ENCODE data around the gene PCP4L1.

PCP4L1 gene

DNA sequence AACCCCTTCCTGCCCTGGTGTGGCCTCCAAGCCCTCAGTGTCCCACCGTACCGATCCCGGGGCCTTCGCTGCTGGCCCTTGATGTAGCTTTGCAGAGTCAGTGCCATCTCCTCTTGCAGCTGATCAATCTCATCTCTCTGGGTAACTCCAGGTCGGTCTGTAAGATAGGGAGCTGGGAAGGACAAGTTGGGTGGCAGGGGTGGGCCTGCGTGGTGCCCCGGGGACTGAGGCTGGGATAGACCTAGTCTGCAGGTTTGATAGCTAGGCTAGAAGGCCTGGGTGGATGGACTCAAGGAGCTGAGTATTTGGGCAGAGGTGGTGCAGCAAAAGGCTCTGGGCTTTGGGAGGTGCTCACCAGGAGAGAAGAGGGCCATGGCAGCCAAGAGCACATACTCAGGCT is 27.8 kb upstream of the PCP4L1 start:
- H4K20me1 ChIP-seq (ENCODE audit: insufficient read depth, low read length), result no peaks in the 10 kb centered on the region
- peaks cover 13% of the 10 kb centered on the region for H3K4me1 ChIP-seq (ENCODE audit: low read length)
- no peak for DNase-seq
- H3F3A ChIP-seq (ENCODE audit: insufficient read depth, low read length), result peaks cover 11% of the 10 kb centered on the region
- peaks cover 27% of the 10 kb centered on the region for H3K79me2 ChIP-seq (ENCODE audit: low read length)
- H3K4me3 ChIP-seq (ENCODE audit: low read length), result no peak overlapping the region
- H3K27me3 ChIP-seq (replicated peaks; ENCODE audit: insufficient read depth, low read length), result no peaks in the 10 kb centered on the region
- H3K4me2 ChIP-seq (ENCODE audit: low read depth, low read length), result no peak overlapping the region
- TF ChIP-seq, protein P1, sequence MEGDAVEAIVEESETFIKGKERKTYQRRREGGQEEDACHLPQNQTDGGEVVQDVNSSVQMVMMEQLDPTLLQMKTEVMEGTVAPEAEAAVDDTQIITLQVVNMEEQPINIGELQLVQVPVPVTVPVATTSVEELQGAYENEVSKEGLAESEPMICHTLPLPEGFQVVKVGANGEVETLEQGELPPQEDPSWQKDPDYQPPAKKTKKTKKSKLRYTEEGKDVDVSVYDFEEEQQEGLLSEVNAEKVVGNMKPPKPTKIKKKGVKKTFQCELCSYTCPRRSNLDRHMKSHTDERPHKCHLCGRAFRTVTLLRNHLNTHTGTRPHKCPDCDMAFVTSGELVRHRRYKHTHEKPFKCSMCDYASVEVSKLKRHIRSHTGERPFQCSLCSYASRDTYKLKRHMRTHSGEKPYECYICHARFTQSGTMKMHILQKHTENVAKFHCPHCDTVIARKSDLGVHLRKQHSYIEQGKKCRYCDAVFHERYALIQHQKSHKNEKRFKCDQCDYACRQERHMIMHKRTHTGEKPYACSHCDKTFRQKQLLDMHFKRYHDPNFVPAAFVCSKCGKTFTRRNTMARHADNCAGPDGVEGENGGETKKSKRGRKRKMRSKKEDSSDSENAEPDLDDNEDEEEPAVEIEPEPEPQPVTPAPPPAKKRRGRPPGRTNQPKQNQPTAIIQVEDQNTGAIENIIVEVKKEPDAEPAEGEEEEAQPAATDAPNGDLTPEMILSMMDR (IDR thresholded peaks at IDR 0.05; ENCODE audit: low read length), result no peak
- no peak for TF ChIP-seq EZH2phosphoT487 (IDR thresholded peaks at IDR 0.05; ENCODE audit: low read length)
- no peak for TF ChIP-seq EZH2 (optimal IDR thresholded peaks at IDR 0.05; ENCODE audit: low read depth, low read length)
- no peaks in the 10 kb centered on the region for H3K9me2 ChIP-seq (replicated peaks; ENCODE audit: insufficient read depth, low read length)
- no peak overlapping the region for H2AFZ ChIP-seq (ENCODE audit: low read length)
- no peak overlapping the region for H3K27ac ChIP-seq (ENCODE audit: low read length)
- no peaks in the 10 kb centered on the region for H3K9me3 ChIP-seq (replicated peaks; ENCODE audit: insufficient read depth, low read length)
- H3K36me3 ChIP-seq (replicated peaks; ENCODE audit: insufficient read depth, low read length), result 0 out of 2 replicates have a peak, but pooled peaks cover 5% of the 10 kb centered on the region
- H3K9ac ChIP-seq (ENCODE audit: low read length), result no peak overlapping the region

DNA sequence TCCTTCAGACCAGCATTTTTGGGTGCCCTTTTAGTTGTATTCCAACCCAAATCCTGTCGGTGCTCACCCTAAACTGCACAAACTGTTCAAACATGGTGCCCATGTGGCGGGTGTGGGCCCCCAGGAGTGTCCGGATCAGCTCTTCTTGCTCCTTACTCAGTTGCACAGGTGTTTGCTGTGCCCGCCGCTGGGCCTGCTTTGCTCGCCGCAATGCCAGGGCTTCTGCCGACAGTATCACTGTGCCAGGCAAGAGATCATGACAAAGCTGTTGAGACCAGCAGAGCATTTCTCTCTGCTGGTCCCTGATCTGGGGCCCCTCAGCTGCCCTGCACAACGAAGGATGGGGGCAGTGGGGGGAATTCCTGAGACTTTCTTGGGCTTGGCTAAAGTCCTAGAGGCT is 25.4 kb upstream of the PCP4L1 start:
- Histone ChIP-seq H3K4me3 (ENCODE audit: low read length) (no peak overlapping the region), H3K9ac (ENCODE audit: low read length) (no peak overlapping the region), H3K79me2 (ENCODE audit: low read length) (peaks cover 6% of the 10 kb centered on the region; the same call in 1 of the 2 replicates), H3K27ac (ENCODE audit: low read length) (no peak overlapping the region), H3K36me3 (replicated peaks; ENCODE audit: insufficient read depth, low read length) (0 out of 2 replicates have a peak, but pooled peaks cover 5% of the 10 kb centered on the region), H4K20me1 (ENCODE audit: insufficient read depth, low read length) (no peaks in the 10 kb centered on the region), H3F3A (ENCODE audit: insufficient read depth, low read length) (no peaks in the 10 kb centered on the region), H3K4me1 (ENCODE audit: low read length) (peaks cover under 1% of the 10 kb centered on the region; the same call in 1 of the 2 replicates), H2AFZ (ENCODE audit: low read length) (no peak overlapping the region), H3K27me3 (replicated peaks; ENCODE audit: insufficient read depth, low read length) (no peaks in the 10 kb centered on the region), H3K4me2 (ENCODE audit: low read depth, low read length) (no peak overlapping the region), H3K9me3 (replicated peaks; ENCODE audit: insufficient read depth, low read length) (no peaks in the 10 kb centered on the region), H3K9me2 (replicated peaks; ENCODE audit: insufficient read depth, low read length) (no peaks in the 10 kb centered on the region)
- TF ChIP-seq, protein P1 (IDR thresholded peaks at IDR 0.05; ENCODE audit: low read length), result no peak
- TF ChIP-seq EZH2 (optimal IDR thresholded peaks at IDR 0.05; ENCODE audit: low read depth, low read length) (no peak), EZH2phosphoT487 (IDR thresholded peaks at IDR 0.05; ENCODE audit: low read length) (no peak)
- no peak for DNase-seq

DNA sequence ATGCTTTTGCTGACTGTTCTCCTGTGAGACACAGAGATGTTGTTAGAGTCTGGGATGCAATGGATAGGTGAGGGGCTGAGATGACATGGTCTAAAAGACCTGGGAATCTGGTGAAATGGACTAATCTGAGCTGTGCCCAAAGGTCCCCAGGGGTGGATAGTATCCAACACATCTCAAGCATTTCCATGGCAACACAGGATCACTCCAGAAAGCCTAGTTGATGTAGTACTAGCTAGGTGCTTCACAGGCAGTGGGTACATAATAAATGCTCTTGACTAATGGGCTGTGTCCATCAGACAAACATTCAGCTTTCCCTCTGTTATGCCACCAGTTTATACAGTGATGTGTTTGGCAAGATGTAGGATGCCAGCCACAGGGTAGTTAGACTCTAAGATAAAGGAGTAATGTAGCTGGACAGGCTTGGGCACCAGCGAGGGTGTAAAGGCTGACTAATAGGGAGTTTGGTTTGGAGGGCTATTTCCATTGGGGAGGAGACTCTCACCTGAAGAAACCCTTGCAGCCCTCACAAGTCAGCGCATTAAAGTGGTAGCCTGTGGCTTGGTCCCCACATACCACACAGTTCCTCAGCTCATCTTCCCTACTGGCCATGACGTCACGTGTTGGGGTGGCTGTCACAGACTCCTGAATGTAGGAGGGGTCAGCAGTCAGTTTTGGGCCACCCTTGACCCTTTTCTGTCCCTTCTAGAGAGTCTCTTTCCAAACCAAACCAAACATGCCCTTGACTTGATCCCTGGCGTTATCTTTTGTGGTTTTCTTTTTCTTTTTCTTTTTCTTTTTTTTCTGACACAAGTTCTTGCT is 22.4 kb upstream of the PCP4L1 start:
- no peaks in the 10 kb centered on the region for H3F3A ChIP-seq (ENCODE audit: insufficient read depth, low read length)
- no peak for DNase-seq
- no peaks in the 10 kb centered on the region for H3K79me2 ChIP-seq (ENCODE audit: low read length)
- no peak overlapping the region for H3K4me3 ChIP-seq (ENCODE audit: low read length)
- no peaks in the 10 kb centered on the region for H4K20me1 ChIP-seq (ENCODE audit: insufficient read depth, low read length)
- H3K27me3 ChIP-seq (replicated peaks; ENCODE audit: insufficient read depth, low read length), result no peaks in the 10 kb centered on the region
- no peaks in the 10 kb centered on the region for H3K36me3 ChIP-seq (replicated peaks; ENCODE audit: insufficient read depth, low read length)
- H3K9me2 ChIP-seq (replicated peaks; ENCODE audit: insufficient read depth, low read length), result no peaks in the 10 kb centered on the region
- no peak overlapping the region for H2AFZ ChIP-seq (ENCODE audit: low read length)
- no peak overlapping the region for H3K4me2 ChIP-seq (ENCODE audit: low read depth, low read length)
- no peak overlapping the region for H3K27ac ChIP-seq (ENCODE audit: low read length)
- H3K9me3 ChIP-seq (replicated peaks; ENCODE audit: insufficient read depth, low read length), result no peaks in the 10 kb centered on the region
- H3K4me1 ChIP-seq (ENCODE audit: low read length), result no peaks in the 10 kb centered on the region
- TF ChIP-seq EZH2 (optimal IDR thresholded peaks at IDR 0.05; ENCODE audit: low read depth, low read length), result no peak
- TF ChIP-seq, protein P1 (IDR thresholded peaks at IDR 0.05; ENCODE audit: low read length), result no peak
- no peak for TF ChIP-seq EZH2phosphoT487 (IDR thresholded peaks at IDR 0.05; ENCODE audit: low read length)
- H3K9ac ChIP-seq (ENCODE audit: low read length), result no peak overlapping the region

Data from MM.1S (cell line).